K562 (cell line): ENCODE results near the gene HOXD4. TPM values are rescaled to one million over a fixed set of nuclear protein-coding genes. Genes with fewer than 3 reads are reported as not detected.

Source experiments
- ATAC-seq: fragments of 200-7000 bp; cut with Tn5 transposase; 3 replicates; pipeline ENCODE4 v1.9.1; 2020; ENCODE audit warnings: moderate library complexity
- BruUV-seq: library from RNA; stranded (reverse); fragments of 400-500 nt; replicated peaks from 2 replicates; lab custom pipeline; 2021; lab: Mats Ljungman, UMichigan
- CTCF ChIA-PET: fragments of 300-600 bp; formaldehyde crosslinking; extraction: SDS; loops from one replicate; lab custom pipeline; 2021; ENCODE audit warnings: low intra/inter-chr PET ratio; lab: Yijun Ruan, JAX
- POLR2A ChIA-PET: fragments of 300-600, 350-650 bp; sonication (Branson Sonifier 250); formaldehyde crosslinking; extraction: SDS; loops from one replicate; lab custom pipeline; 2021; ENCODE audit warnings: antibody characterized with exemption, inconsistent platforms; lab: Yijun Ruan, JAX
- DNase-seq, 4 experiments: peaks; one replicate each; pipeline versions ENCODE4 v3.0.0 to v3.0.0-alpha.2; 2011 to 2018; ENCODE audit warnings: low spot score in 3 of 4, mixed read lengths in 3 of 4; ENCODE audit errors: extremely low read depth in 1 of 4
- FAIRE-seq: peaks from 2 replicates; lab custom pipeline; 2011; peaks lifted over from hg19 to GRCh38; lab: Jason Lieb, UNC
- H2AFZ ChIP-seq: 2 replicates; pipeline ENCODE4 v1.6.0; 2011; ENCODE audit warnings: low read depth, low read length, control low read depth, inconsistent platforms
- H3K27ac ChIP-seq: fragments of 200-600 bp; 3 replicates; pipeline ENCODE4 v1.8.0; 2011; ENCODE audit warnings: low read depth, mild to moderate bottlenecking, control low read depth, inconsistent platforms, low read length, moderate library complexity, mixed read lengths; ENCODE audit errors: extremely low read depth
- H3K27me3 ChIP-seq, 2 experiments: fragments of 300-600 bp in 1 of 2; 2 replicates in 1 of 2; 3 replicates in 1 of 2; pipeline versions ENCODE4 v1.6.0 to v1.8.0; 2011; ENCODE audit warnings: inconsistent platforms in 2 of 2, low read length in 2 of 2, mild to moderate bottlenecking in 1 of 2, mixed read lengths in 1 of 2, moderate library complexity in 1 of 2; ENCODE audit not compliant: control insufficient read depth in 2 of 2, insufficient read depth in 2 of 2
- H3K36me3 ChIP-seq: fragments of 300-600 bp; 3 replicates; pipeline ENCODE4 v1.8.0; 2011; ENCODE audit warnings: mild to moderate bottlenecking, low read length, inconsistent platforms; ENCODE audit not compliant: control insufficient read depth, insufficient read depth
- H3K4me1 ChIP-seq, 2 experiments: fragments of 200-600 bp in 1 of 2; replicated peaks in 1 of 2; 2 replicates in 1 of 2; 3 replicates in 1 of 2; pipeline versions ENCODE4 v1.5.1 to v1.8.0; 2011; ENCODE audit warnings: inconsistent platforms in 2 of 2, low read length in 2 of 2, mild to moderate bottlenecking in 1 of 2, mixed read lengths in 1 of 2, moderate library complexity in 1 of 2; ENCODE audit not compliant: control insufficient read depth in 2 of 2, insufficient read depth in 2 of 2
- H3K4me2 ChIP-seq: 2 replicates; pipeline ENCODE4 v1.6.1; 2011; ENCODE audit warnings: low read length, control low read depth, inconsistent platforms, mixed read lengths; ENCODE audit not compliant: insufficient read depth
- H3K4me3 ChIP-seq: fragments of 200-600 bp; sonication (generic), shearing (Covaris generic); 2 replicates; pipeline ENCODE4 v1.5.1; 2016; ENCODE audit warnings: control low read depth, inconsistent platforms
- H3K79me2 ChIP-seq: fragments of 200-600 bp; 3 replicates; pipeline ENCODE4 v1.8.0; 2011; ENCODE audit warnings: low read length, inconsistent platforms; ENCODE audit not compliant: control insufficient read depth, insufficient read depth
- H3K9ac ChIP-seq, 2 experiments: 2 replicates each; pipeline versions ENCODE4 v1.6.0 to v1.6.1; 2011; ENCODE audit warnings: low read depth in 2 of 2, low read length in 2 of 2, control low read depth in 1 of 2, inconsistent platforms in 1 of 2, mild to moderate bottlenecking in 1 of 2, mixed read lengths in 1 of 2; ENCODE audit not compliant: insufficient read depth in 1 of 2
- H3K9me1 ChIP-seq: one replicate; pipeline ENCODE4 v1.6.0; 2011; ENCODE audit warnings: inconsistent platforms, mild to moderate bottlenecking, low read length, moderate library complexity; ENCODE audit not compliant: control insufficient read depth, insufficient read depth
- H3K9me3 ChIP-seq: replicated peaks from 2 replicates; pipeline ENCODE4 v1.5.1; 2011; ENCODE audit warnings: low read depth, low read length, inconsistent platforms; ENCODE audit not compliant: control insufficient read depth, insufficient read depth
- H4K20me1 ChIP-seq: replicated peaks from 2 replicates; pipeline ENCODE4 v1.6.1; 2011; ENCODE audit warnings: low read length, inconsistent platforms, mixed read lengths; ENCODE audit not compliant: control insufficient read depth, insufficient read depth
- BDP1 ChIP-seq: IDR thresholded peaks from 3 replicates; pipeline ENCODE4 v1.6.1; 2011; ENCODE audit not compliant: insufficient read length, insufficient read depth
- GTF2A2 ChIP-seq: IDR thresholded peaks from 2 replicates; pipeline ENCODE4 v1.6.1; 2016; ENCODE audit warnings: mild to moderate bottlenecking, missing genetic modification characterization, missing compliant biosample characterization
- HDAC6 ChIP-seq: IDR thresholded peaks from 2 replicates; pipeline ENCODE4 v1.6.1; 2012; ENCODE audit warnings: low read depth, mild to moderate bottlenecking, control low read depth, inconsistent platforms, low read length, moderate library complexity
- LARP7 ChIP-seq: fragments of 450-650 bp; IDR thresholded peaks from 2 replicates; pipeline ENCODE4 v1.6.1; 2016
- PHF20 ChIP-seq: fragments of 450-650 bp; IDR thresholded peaks from 2 replicates; pipeline ENCODE4 v1.6.1; 2018; ENCODE audit not compliant: partially characterized antibody
- RBM15 ChIP-seq: fragments of 200-400 bp; formaldehyde crosslinking; IDR thresholded peaks from 2 replicates; pipeline ENCODE4 v1.6.1; 2018; ENCODE audit warnings: mild to moderate bottlenecking, low read length, moderate library complexity; ENCODE audit not compliant: insufficient read depth
- SNRNP70 ChIP-seq: fragments of 200-400 bp; formaldehyde crosslinking; optimal IDR thresholded peaks from 2 replicates; pipeline ENCODE3; 2017; ENCODE audit warnings: low read depth, low read length
- ZBTB1 ChIP-seq: sonication (generic); formaldehyde crosslinking; IDR thresholded peaks from 2 replicates; pipeline ENCODE4 v1.8.1; 2023; ENCODE audit warnings: missing genetic modification reagents, low read depth, mild to moderate bottlenecking, borderline replicate concordance
- ZEB2 ChIP-seq: fragments of 450-650 bp; IDR thresholded peaks from 2 replicates; pipeline ENCODE4 v1.6.1; 2016
- ZKSCAN3 ChIP-seq: fragments of 250-450 bp; sonication (Bioruptor Pico); IDR thresholded peaks from 2 replicates; pipeline ENCODE4 v1.4.0; 2020
- WGBS: fragments of 100-300 bp; shearing (Covaris generic); methylation state at CpG from one replicate; pipeline ENCODE4 v1.1.6; 2016; ENCODE audit warnings: low coverage, mixed read lengths; ENCODE audit not compliant: insufficient coverage; ENCODE audit errors: missing lambda C conversion rate; 5-methylcytosine and 5-hydroxymethylcytosine counted together
- in situ Hi-C: fragments of 300-500 bp; cut with MboI; formaldehyde crosslinking; loops from 4 replicates; pipeline ENCODE4 v1.15.0; 2018; ENCODE audit warnings: inconsistent platforms, mixed read lengths
- intact Hi-C: fragments of 100-400 bp; cut with micrococcal nuclease; formaldehyde crosslinking; loops from 2 replicates; pipeline ENCODE4 v1.14.2; 2022
- polyA plus RNA-seq, 8 experiments: library from polyadenylated mRNA; depleted of rRNA in 4 of 8; stranded (reverse) in 5 of 8; unstranded in 3 of 8; fragments of >200 nt; fragmentation: Nextera tagmentation in 2 of 8; fragmentation: Illumina TruSeq in 1 of 8; extraction: Ambion mirVana in 2 of 8; extraction: Trizol in 1 of 8; gene quantifications; 2 replicates each; pipeline versions ENCODE4 v1.2.1 to v1.2.3, GENCODE V29; 2011 to 2014; ENCODE audit warnings: inconsistent platforms in 1 of 8, missing spikeins in 1 of 8
- total RNA-seq, 7 experiments: library from RNA; depleted of rRNA in 6 of 7; stranded (reverse); fragments of >200 nt in 6 of 7; fragmentation: Illumina TruSeq in 2 of 7; extraction: Trizol in 2 of 7; gene quantifications; 2 replicates each; pipeline versions ENCODE4 v1.2.1 to v1.2.3, GENCODE V29; 2011 to 2021; ENCODE audit warnings: low replicate concordance in 1 of 7
- TF ChIP-seq, protein P1 (sequence below), 2 experiments: fragments of 450-650 bp; IDR thresholded peaks; 2 replicates each; pipeline ENCODE4 v1.6.1; 2016
- TF ChIP-seq, protein P2 (sequence below): sonication (generic); formaldehyde crosslinking; IDR thresholded peaks from 2 replicates; pipeline ENCODE4 v1.8.1; 2022; ENCODE audit warnings: missing genetic modification reagents
- TF ChIP-seq, protein P3 (sequence below): conservative IDR thresholded peaks from 2 replicates; pipeline ENCODE4 v1.6.1; 2011; ENCODE audit warnings: low read depth, mild to moderate bottlenecking, low read length; ENCODE audit not compliant: control insufficient read depth
- TF ChIP-seq, protein P4 (sequence below): fragments of 450-650 bp; IDR thresholded peaks from 2 replicates; pipeline ENCODE4 v1.7.1; 2018; ENCODE audit warnings: mild to moderate bottlenecking, low read depth; ENCODE audit not compliant: partially characterized antibody

The HOXD4 gene
- total and polyA plus RNA-seq, 9 of the 15 experiments (the other 6 are each of a cell fraction or from before 2014, with no cell fraction given), result not detected

GRCh38 chr2:176137906-176138305 lies 13.4 kb upstream of the HOXD4 start:
- WGBS, result 18% methylated on average over 8 of the region's 8 CpGs
- Histone ChIP-seq H2AFZ (no peak overlapping the region), H3K4me3 (no peak overlapping the region), H3K27ac (no peak overlapping the region), H3K4me1 (peaks cover 0 to 15% of the 10 kb centered on the region in 2 experiments; a peak in 2 of 5 replicates), H3K36me3 (no peaks in the 10 kb centered on the region), H3K4me2 (no peak overlapping the region), H3K79me2 (no peaks in the 10 kb centered on the region), H3K9me1 (no peaks in the 10 kb centered on the region), H3K27me3 (peaks cover 33 to 57% of the 10 kb centered on the region in 2 experiments; a peak in 4 of 5 replicates), H3K9ac (no peak overlapping the region), H3K9me3 (no peaks in the 10 kb centered on the region; the same call in 1 of the 2 replicates), H4K20me1 (no peaks in the 10 kb centered on the region)
- in situ Hi-C loops, result loop anchor here (25.0 kb wide), 2 partner anchors 674 to 1624 kb away; no protein-coding TSS in a partner anchor
- TF ChIP-seq RBM15 (no peak), BDP1 (no peak), SNRNP70 (no peak), ZKSCAN3 (CRISPR knock-in tag) (no peak), ZBTB1 (no peak), HDAC6 (no peak), GTF2A2 (tag) (no peak), PHF20 (no peak), ZEB2 (no peak), LARP7 (no peak)
- TF ChIP-seq, protein P1, sequence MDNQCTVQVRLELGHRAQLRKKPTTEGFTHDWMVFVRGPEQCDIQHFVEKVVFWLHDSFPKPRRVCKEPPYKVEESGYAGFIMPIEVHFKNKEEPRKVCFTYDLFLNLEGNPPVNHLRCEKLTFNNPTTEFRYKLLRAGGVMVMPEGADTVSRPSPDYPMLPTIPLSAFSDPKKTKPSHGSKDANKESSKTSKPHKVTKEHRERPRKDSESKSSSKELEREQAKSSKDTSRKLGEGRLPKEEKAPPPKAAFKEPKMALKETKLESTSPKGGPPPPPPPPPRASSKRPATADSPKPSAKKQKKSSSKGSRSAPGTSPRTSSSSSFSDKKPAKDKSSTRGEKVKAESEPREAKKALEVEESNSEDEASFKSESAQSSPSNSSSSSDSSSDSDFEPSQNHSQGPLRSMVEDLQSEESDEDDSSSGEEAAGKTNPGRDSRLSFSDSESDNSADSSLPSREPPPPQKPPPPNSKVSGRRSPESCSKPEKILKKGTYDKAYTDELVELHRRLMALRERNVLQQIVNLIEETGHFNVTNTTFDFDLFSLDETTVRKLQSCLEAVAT (IDR thresholded peaks at IDR 0.05), result no peak
- TF ChIP-seq, protein P2, sequence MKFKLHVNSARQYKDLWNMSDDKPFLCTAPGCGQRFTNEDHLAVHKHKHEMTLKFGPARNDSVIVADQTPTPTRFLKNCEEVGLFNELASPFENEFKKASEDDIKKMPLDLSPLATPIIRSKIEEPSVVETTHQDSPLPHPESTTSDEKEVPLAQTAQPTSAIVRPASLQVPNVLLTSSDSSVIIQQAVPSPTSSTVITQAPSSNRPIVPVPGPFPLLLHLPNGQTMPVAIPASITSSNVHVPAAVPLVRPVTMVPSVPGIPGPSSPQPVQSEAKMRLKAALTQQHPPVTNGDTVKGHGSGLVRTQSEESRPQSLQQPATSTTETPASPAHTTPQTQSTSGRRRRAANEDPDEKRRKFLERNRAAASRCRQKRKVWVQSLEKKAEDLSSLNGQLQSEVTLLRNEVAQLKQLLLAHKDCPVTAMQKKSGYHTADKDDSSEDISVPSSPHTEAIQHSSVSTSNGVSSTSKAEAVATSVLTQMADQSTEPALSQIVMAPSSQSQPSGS (CRISPR knock-in tag), result no peak
- TF ChIP-seq, protein P3, sequence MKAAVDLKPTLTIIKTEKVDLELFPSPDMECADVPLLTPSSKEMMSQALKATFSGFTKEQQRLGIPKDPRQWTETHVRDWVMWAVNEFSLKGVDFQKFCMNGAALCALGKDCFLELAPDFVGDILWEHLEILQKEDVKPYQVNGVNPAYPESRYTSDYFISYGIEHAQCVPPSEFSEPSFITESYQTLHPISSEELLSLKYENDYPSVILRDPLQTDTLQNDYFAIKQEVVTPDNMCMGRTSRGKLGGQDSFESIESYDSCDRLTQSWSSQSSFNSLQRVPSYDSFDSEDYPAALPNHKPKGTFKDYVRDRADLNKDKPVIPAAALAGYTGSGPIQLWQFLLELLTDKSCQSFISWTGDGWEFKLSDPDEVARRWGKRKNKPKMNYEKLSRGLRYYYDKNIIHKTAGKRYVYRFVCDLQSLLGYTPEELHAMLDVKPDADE, result no peak
- TF ChIP-seq, protein P4, sequence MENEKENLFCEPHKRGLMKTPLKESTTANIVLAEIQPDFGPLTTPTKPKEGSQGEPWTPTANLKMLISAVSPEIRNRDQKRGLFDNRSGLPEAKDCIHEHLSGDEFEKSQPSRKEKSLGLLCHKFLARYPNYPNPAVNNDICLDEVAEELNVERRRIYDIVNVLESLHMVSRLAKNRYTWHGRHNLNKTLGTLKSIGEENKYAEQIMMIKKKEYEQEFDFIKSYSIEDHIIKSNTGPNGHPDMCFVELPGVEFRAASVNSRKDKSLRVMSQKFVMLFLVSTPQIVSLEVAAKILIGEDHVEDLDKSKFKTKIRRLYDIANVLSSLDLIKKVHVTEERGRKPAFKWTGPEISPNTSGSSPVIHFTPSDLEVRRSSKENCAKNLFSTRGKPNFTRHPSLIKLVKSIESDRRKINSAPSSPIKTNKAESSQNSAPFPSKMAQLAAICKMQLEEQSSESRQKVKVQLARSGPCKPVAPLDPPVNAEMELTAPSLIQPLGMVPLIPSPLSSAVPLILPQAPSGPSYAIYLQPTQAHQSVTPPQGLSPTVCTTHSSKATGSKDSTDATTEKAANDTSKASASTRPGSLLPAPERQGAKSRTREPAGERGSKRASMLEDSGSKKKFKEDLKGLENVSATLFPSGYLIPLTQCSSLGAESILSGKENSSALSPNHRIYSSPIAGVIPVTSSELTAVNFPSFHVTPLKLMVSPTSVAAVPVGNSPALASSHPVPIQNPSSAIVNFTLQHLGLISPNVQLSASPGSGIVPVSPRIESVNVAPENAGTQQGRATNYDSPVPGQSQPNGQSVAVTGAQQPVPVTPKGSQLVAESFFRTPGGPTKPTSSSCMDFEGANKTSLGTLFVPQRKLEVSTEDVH, result no peak
- intact Hi-C loops, result no loop called here
- ChIA-PET CTCF (interaction anchor here (1.2 kb wide), 1 partner anchor 417 kb away, joined by 3 read pairs; no protein-coding TSS in a partner anchor), POLR2A (no interaction called here)
- no peak for DNase-seq
- ATAC-seq, result no peak
- FAIRE-seq, result no peak
- BruUV-seq, result no TSS peak
